Cardiac fibroblast (primary cell): Measurements from ENCODE around the gene CHD8.

Experiments used
- DNase-seq, 2 donors: peaks; one replicate each; pipeline versions ENCODE4 v3.0.0 to v3.0.0-alpha.2; 2010; ENCODE audit warnings: low read depth in 2 of 2
- H3K4me3 ChIP-seq, 2 donors: replicated peaks in 1 of 2; 1 replicate in 1 of 2; 2 replicates in 1 of 2; pipeline ENCODE4 v1.5.1; 2011; ENCODE audit warnings: low read depth in 2 of 2, low read length in 2 of 2, mild to moderate bottlenecking in 2 of 2, moderate library complexity in 1 of 2
- CTCF ChIP-seq: IDR thresholded peaks from one replicate; pipeline ENCODE4 v1.5.1; 2011; ENCODE audit warnings: low read depth, mild to moderate bottlenecking, low read length, inconsistent platforms

Gene CHD8

DNA sequence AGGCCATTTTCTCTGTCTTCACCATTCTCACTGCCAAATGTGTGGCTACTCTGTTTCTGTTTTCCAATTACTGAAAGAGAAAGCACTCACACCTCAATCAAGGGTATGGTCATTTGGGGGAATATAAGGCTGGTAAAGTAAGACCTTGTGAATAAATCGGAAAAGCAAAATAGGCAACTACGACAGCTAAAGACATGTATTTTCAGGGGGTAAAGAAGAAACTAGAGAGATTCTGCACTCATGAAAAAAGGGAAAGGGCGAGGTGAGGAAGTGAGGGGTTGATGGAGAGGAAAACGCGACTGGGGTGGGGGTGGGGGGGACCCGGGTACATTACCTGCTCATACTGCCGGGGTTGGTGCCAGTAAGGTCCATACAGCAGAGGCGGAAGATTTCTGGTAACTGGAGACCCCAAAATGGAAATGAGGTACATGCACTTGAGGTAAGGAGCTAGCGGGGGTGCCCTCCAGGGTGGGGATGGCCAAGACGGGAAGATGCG is 19.3 kb downstream of the CHD8 start:
- peak in 1 of 2 donors; percentile 2 for DNase-seq
- TF ChIP-seq CTCF, result no peak
- H3K4me3 ChIP-seq, result peak overlapping the region; percentile 77 to 88

DNA sequence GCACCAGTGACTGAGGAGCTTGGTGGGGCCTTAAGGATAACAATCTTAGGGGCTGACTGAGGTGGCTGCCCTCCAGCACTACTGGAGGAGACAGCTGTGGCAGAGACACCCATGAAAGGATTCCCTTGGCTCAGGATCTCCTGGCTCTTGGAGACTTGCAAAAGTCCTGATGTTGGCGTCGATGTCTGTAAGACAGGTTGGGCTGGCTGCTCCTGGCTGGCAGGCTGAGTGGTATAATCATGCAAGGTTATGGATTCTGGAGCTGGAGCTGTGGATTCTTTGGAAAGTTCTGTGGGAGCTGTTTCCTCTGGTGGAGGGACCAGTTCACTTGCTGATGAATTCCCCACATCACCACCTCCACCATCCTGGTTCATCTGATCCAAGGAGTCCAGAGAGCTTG is 24.8 kb downstream of the CHD8 start:
- H3K4me3 ChIP-seq, result no peak overlapping the region
- DNase-seq, result no peak
- no peak for TF ChIP-seq CTCF

DNA sequence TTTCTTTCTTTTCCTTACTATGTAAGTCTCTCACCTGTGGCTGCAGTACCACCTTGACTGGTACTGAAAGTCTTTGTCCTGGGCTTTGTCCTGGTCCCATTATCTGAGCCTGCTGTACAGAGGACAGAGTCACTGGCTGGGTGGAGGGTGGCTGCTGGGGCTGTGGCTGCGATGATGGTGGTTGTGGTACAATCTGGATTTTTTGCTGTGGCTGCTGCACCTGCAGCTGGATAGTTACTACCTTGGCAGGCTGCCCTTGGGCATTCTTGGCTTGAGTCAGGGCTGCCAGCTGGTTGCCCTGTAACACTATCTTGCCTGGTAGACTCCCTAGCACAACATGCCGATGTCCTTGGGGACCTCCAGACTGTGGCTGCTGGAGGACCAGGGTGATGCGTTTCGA is 27.0 kb downstream of the CHD8 start:
- DNase-seq, result no peak
- TF ChIP-seq CTCF, result no peak
- H3K4me3 ChIP-seq, result no peak overlapping the region

GRCh38 chr14:21426692-21427091 is 29.2 kb downstream of the CHD8 start:
- H3K4me3 ChIP-seq, result no peak overlapping the region
- DNase-seq, result no peak
- TF ChIP-seq CTCF, result no peak

DNA sequence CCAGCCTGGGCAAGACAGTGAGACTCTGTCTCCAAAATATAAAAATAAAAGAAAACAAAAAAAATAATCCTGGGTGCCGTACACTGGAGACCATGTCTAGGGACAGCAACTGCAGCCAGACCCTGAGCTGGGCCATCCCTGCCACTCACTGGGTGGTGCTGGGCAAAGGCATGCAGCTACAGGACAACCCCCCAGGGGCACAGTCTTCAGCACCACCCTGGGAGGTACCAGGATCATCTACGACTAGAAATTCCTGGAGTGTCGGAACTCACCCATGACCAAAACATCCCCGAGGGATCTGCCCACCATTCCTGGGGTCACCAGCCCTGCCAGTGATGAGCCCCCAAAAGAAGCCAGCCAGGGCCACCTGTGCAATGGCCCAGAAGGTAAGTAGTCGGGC is 36.4 kb downstream of the CHD8 start:
- TF ChIP-seq CTCF, result no peak
- no peak overlapping the region for H3K4me3 ChIP-seq
- DNase-seq, result no peak

- no peak for DNase-seq
Observed at GRCh38 chr14:21415329-21415728, 40.6 kb downstream of the CHD8 start.

More at GRCh38 chr14:21415329-21415728, 40.6 kb downstream of the CHD8 start:
- no peak overlapping the region for H3K4me3 ChIP-seq
- TF ChIP-seq CTCF, result no peak
